Osteocyte (in vitro differentiated cells): ENCODE results near the gene HHIP. TPM values are rescaled to one million over a fixed set of nuclear protein-coding genes. Genes with fewer than 3 reads are reported as not detected.

ENCODE experiments used
- DNase-seq: peaks from one replicate; pipeline ENCODE4 v3.0.0; 2021; ENCODE audit warnings: mixed read lengths; ENCODE audit not compliant: unreplicated experiment; ENCODE audit errors: extremely low spot score
- H3K27ac Mint-ChIP-seq: one replicate; pipeline ENCODE4 v1.8.0; 2021; ENCODE audit warnings: mild to moderate bottlenecking, mixed read lengths; ENCODE audit not compliant: unreplicated experiment
- H3K27me3 Mint-ChIP-seq: one replicate; pipeline ENCODE4 v1.8.0; 2021; ENCODE audit warnings: mixed read lengths; ENCODE audit not compliant: unreplicated experiment
- H3K36me3 Mint-ChIP-seq: one replicate; pipeline ENCODE4 v1.8.0; 2021; ENCODE audit warnings: mixed read lengths; ENCODE audit not compliant: unreplicated experiment
- H3K4me1 Mint-ChIP-seq: one replicate; pipeline ENCODE4 v1.8.0; 2021; ENCODE audit warnings: mixed read lengths; ENCODE audit not compliant: unreplicated experiment
- H3K4me3 Mint-ChIP-seq: one replicate; pipeline ENCODE4 v1.8.0; 2021; ENCODE audit warnings: mild to moderate bottlenecking, moderate library complexity, mixed read lengths; ENCODE audit not compliant: unreplicated experiment
- H3K9me3 Mint-ChIP-seq: one replicate; pipeline ENCODE4 v1.8.0; 2021; ENCODE audit warnings: mixed read lengths; ENCODE audit not compliant: unreplicated experiment
- long read RNA-seq: library from polyadenylated mRNA; unstranded; transcript quantifications from one replicate; pipeline ENCODE4 v2.0.0, GENCODE V29; 2021
- total RNA-seq: library from RNA; stranded (reverse); gene quantifications from 2 replicates; pipeline ENCODE4 v1.2.1, GENCODE V29; 2021
- TF ChIP-seq, protein P1 (sequence below): fragments of 200-600 bp; sonication (generic); IDR thresholded peaks from 2 replicates; pipeline ENCODE4 v1.5.0; 2021; ENCODE audit warnings: antibody characterized with exemption, mild to moderate bottlenecking, moderate library complexity

HHIP gene, protein sequence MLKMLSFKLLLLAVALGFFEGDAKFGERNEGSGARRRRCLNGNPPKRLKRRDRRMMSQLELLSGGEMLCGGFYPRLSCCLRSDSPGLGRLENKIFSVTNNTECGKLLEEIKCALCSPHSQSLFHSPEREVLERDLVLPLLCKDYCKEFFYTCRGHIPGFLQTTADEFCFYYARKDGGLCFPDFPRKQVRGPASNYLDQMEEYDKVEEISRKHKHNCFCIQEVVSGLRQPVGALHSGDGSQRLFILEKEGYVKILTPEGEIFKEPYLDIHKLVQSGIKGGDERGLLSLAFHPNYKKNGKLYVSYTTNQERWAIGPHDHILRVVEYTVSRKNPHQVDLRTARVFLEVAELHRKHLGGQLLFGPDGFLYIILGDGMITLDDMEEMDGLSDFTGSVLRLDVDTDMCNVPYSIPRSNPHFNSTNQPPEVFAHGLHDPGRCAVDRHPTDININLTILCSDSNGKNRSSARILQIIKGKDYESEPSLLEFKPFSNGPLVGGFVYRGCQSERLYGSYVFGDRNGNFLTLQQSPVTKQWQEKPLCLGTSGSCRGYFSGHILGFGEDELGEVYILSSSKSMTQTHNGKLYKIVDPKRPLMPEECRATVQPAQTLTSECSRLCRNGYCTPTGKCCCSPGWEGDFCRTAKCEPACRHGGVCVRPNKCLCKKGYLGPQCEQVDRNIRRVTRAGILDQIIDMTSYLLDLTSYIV
- 0.97 and 1.8 TPM in 2 replicates for total RNA-seq
- long read RNA-seq, full-length matches to known transcripts: 3 of 5 reads
- long read RNA-seq, partial matches to known transcripts: 0 of 5 reads
- long read RNA-seq, other reads (novel, unspliced or antisense): 2 of 5 reads

DNA sequence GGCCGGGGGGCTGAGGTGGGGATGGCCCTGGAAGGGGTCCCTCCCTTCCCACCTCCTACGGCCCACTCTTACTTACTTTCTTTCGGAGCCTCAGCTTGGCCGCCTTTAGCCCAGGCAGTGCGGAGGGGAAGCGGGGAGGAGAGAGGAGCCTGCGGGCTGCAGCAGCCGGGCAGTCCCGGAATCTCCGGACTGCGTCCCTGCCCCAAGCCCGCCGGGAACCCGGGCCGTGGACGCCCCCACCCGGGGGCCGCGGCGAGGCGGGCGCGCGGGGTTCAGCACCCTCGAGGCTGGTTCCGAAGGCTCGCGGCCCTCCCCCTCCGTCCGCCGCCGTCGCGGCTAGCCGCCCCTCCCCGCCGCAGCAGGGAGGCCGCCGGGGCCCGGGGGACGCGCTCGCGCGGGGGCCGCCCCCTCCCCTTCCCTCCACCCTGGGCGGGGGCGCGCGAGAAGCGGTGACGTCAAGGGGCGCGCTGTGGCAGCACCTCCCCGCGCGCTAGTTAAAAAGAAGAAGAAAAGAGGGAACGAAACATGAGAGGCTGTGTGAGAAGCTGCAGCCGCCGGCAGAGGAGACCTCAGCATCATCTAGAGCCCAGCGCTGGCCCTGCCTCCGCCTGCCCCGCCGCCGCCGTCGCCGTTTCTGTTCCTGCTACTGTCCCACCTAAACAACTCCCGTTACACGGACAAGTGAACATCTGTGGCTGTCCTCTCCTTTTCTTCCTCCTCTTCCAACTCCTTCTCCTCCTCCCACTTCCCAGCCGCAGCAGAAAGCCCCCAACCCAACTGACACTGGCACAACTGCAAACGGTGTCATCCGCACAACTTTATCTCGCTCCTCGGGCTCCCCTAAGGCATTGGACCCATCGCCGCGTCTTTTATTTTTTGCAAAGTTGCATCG, at the start of gene HHIP:
Gene HHIP (plus strand): TSS at position 526 of the 892 bp plus-strand sequence. CDS start 520 bp downstream, outside the sequence.
- H3K36me3 Mint-ChIP-seq: no peaks in the 10 kb centered on the region
- H3K27me3 Mint-ChIP-seq: peaks cover 5% of the 10 kb centered on the region
- H3K4me1 Mint-ChIP-seq: peaks cover 29% of the 10 kb centered on the region
- H3K4me3 Mint-ChIP-seq: peak within 1 kb of the TSS; percentile 91
- DNase-seq: peak; percentile 85
- TF ChIP-seq, protein P1, sequence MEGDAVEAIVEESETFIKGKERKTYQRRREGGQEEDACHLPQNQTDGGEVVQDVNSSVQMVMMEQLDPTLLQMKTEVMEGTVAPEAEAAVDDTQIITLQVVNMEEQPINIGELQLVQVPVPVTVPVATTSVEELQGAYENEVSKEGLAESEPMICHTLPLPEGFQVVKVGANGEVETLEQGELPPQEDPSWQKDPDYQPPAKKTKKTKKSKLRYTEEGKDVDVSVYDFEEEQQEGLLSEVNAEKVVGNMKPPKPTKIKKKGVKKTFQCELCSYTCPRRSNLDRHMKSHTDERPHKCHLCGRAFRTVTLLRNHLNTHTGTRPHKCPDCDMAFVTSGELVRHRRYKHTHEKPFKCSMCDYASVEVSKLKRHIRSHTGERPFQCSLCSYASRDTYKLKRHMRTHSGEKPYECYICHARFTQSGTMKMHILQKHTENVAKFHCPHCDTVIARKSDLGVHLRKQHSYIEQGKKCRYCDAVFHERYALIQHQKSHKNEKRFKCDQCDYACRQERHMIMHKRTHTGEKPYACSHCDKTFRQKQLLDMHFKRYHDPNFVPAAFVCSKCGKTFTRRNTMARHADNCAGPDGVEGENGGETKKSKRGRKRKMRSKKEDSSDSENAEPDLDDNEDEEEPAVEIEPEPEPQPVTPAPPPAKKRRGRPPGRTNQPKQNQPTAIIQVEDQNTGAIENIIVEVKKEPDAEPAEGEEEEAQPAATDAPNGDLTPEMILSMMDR: no peak
- no peaks in the 10 kb centered on the region for H3K9me3 Mint-ChIP-seq
- peak within 1 kb of the TSS; percentile 74 for H3K27ac Mint-ChIP-seq

DNA sequence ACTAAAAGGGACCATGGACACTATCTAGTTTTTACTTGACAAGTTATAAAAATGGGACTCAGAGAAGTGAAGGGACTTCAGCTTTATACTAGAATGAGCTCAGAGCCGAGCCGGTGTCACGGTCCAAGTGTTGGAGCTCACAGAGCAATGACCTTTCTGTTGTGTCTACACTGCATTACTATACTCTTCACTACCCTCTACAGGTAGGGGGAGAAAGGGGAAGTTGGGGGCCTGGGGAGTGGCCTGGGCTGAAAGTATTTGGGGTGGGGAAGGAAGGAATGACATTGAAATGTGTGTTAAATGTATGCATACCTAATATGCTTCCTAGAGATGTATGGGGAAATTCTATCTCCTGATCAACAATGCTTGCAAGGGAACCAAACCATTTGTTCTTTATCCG, 48.8 kb upstream of the HHIP start:
- Mint-ChIP-seq H3K36me3 (no peaks in the 10 kb centered on the region), H3K4me1 (peaks cover 3% of the 10 kb centered on the region), H3K9me3 (no peaks in the 10 kb centered on the region), H3K27me3 (no peaks in the 10 kb centered on the region), H3K27ac (no peak overlapping the region), H3K4me3 (no peak overlapping the region)
- TF ChIP-seq, protein P1: no peak
- DNase-seq: no peak

DNA sequence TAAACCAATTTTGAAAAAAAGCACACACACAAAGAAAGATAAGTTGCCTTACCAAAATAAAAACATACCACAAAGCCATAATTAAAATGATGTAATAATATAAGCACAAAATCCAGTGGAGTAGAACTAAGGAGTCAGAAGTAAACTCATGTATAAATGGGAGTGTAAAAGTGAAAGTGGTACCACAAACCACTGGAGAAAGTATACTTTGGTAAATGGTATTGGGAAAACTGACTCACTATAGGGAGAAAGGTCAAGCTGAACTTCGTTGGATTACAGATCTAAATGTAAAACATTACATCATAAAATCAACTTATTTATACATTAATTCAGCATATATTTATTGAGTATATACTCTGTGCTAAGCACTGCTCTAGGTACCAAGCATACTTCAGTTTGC, 46.3 kb upstream of the HHIP start:
- DNase-seq: no peak
- peaks cover 3% of the 10 kb centered on the region for H3K4me1 Mint-ChIP-seq
- no peaks in the 10 kb centered on the region for H3K27me3 Mint-ChIP-seq
- peaks cover 5% of the 10 kb centered on the region for H3K9me3 Mint-ChIP-seq
- H3K27ac Mint-ChIP-seq: no peak overlapping the region
- no peaks in the 10 kb centered on the region for H3K36me3 Mint-ChIP-seq
- H3K4me3 Mint-ChIP-seq: no peak overlapping the region
- TF ChIP-seq, protein P1: no peak

DNA sequence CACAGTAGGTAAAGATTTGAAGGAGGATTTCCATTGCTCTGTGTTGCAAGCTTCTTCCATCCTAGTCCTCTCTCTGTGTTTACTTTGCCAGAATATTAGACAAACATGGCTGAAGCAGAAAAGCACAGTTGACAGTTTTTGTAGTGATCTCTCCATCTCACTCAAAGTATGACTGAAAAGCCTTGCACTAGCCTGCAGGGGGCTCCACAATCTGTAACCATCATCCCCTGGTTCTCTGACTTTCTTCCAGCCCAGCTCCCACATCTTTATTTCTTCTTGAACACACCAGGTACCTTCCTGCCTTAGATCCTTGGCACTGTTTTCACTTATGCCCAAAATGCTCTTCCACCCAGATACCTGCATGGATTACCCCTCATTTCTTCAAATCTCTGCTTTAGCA, 34.1 kb upstream of the HHIP start:
- Mint-ChIP-seq H3K4me3 (no peak overlapping the region), H3K27ac (no peak overlapping the region), H3K27me3 (no peaks in the 10 kb centered on the region), H3K36me3 (peaks cover 3% of the 10 kb centered on the region), H3K4me1 (peaks cover 7% of the 10 kb centered on the region), H3K9me3 (no peaks in the 10 kb centered on the region)
- no peak for DNase-seq
- TF ChIP-seq, protein P1: peak; percentile 39
